Activated B cell treated with CpG ODN at 0.5 μM for 24 hours (primary cell): ENCODE data around the gene RPA1. TPM values are rescaled to one million over a fixed set of nuclear protein-coding genes. Genes with fewer than 3 reads are reported as not detected.

Experiments used
- ATAC-seq: fragments of 200-7000 bp; cut with Tn5 transposase; one replicate; pipeline ENCODE4 v1.10.0; 2021; ENCODE audit warnings: low read depth, mild to moderate bottlenecking, moderate library complexity
- CTCF ChIA-PET: fragments of 350-600 bp; sonication (Branson Sonifier 250); formaldehyde crosslinking; loops from one replicate; lab custom pipeline; 2021; ENCODE audit warnings: antibody characterized with exemption; lab: Charles Lee
- POLR2A ChIA-PET: fragments of 350-600 bp; sonication (Branson Sonifier 250); formaldehyde crosslinking; loops from one replicate; lab custom pipeline; 2021; ENCODE audit warnings: antibody characterized with exemption; lab: Charles Lee
- DNase-seq: peaks from one replicate; pipeline ENCODE4 v3.0.0; 2022
- H3K27ac Mint-ChIP-seq: one replicate; pipeline ENCODE4 v1.8.0; 2020; ENCODE audit warnings: mixed read lengths
- H3K27me3 Mint-ChIP-seq: one replicate; pipeline ENCODE4 v1.8.0; 2021; ENCODE audit warnings: mixed read lengths
- H3K36me3 Mint-ChIP-seq: one replicate; pipeline ENCODE4 v1.8.0; 2021; ENCODE audit warnings: low read depth, mixed read lengths
- H3K4me1 Mint-ChIP-seq: one replicate; pipeline ENCODE4 v1.8.0; 2021; ENCODE audit warnings: mixed read lengths
- H3K4me3 Mint-ChIP-seq: one replicate; pipeline ENCODE4 v1.8.0; 2020; ENCODE audit warnings: mild to moderate bottlenecking, mixed read lengths
- H3K9me3 Mint-ChIP-seq: one replicate; pipeline ENCODE4 v1.8.0; 2020; ENCODE audit warnings: mixed read lengths
- CTCF ChIP-seq: fragments of 200-600 bp; IDR thresholded peaks from one replicate; pipeline ENCODE4 v1.8.0; 2022; ENCODE audit warnings: antibody characterized with exemption, mild to moderate bottlenecking
- intact Hi-C: fragments of 100-400 bp; cut with micrococcal nuclease; formaldehyde crosslinking; loops from one replicate; pipeline ENCODE4 v1.15.1; 2024
- total RNA-seq: library from RNA; stranded (reverse); gene quantifications from 2 replicates; pipeline ENCODE4 v1.2.3, GENCODE V29; 2022

The RPA1 gene
- total RNA-seq, 1 donor from 2014 or later, result 99.8 TPM

GRCh38 chr17:1920948-1921351 lies 91.1 kb downstream of the RPA1 start:
- intact Hi-C loops, result no loop called here
- no peaks in the 10 kb centered on the region for H3K9me3 Mint-ChIP-seq
- ATAC-seq (no peak), DNase-seq (no peak)
- no peaks in the 10 kb centered on the region for H3K36me3 Mint-ChIP-seq
- no peaks in the 10 kb centered on the region for H3K27me3 Mint-ChIP-seq
- H3K4me3 Mint-ChIP-seq, result no peak overlapping the region
- no peak overlapping the region for H3K27ac Mint-ChIP-seq
- CTCF ChIA-PET, result no interaction called here
- TF ChIP-seq CTCF, result no peak
- peaks cover 2% of the 10 kb centered on the region for H3K4me1 Mint-ChIP-seq
- POLR2A ChIA-PET, result no interaction called here

- ChIA-PET POLR2A (no interaction called here), CTCF (no interaction called here)
- no peaks in the 10 kb centered on the region for H3K27me3 Mint-ChIP-seq
- TF ChIP-seq CTCF, result no peak
- H3K9me3 Mint-ChIP-seq, result no peaks in the 10 kb centered on the region
- H3K36me3 Mint-ChIP-seq, result no peaks in the 10 kb centered on the region
- intact Hi-C loops, result no loop called here
- DNase-seq, result no peak
- ATAC-seq, result no peak
- no peak overlapping the region for H3K27ac Mint-ChIP-seq
- H3K4me1 Mint-ChIP-seq, result no peaks in the 10 kb centered on the region
- no peak overlapping the region for H3K4me3 Mint-ChIP-seq
Measured at GRCh38 chr17:1928976-1929375, 99.2 kb downstream of the RPA1 start.

GRCh38 chr17:1930337-1930645 lies 100.5 kb downstream of the RPA1 start:
- Mint-ChIP-seq H3K4me1 (no peaks in the 10 kb centered on the region), H3K9me3 (no peaks in the 10 kb centered on the region), H3K36me3 (no peaks in the 10 kb centered on the region), H3K27ac (no peak overlapping the region), H3K4me3 (no peak overlapping the region), H3K27me3 (no peaks in the 10 kb centered on the region)
- DNase-seq (no peak), ATAC-seq (no peak)
- POLR2A ChIA-PET, result no interaction called here
- CTCF ChIA-PET, result no interaction called here
- intact Hi-C loops, result no loop called here
- TF ChIP-seq CTCF, result no peak

- no peaks in the 10 kb centered on the region for H3K27me3 Mint-ChIP-seq
- no peak for TF ChIP-seq CTCF
- H3K36me3 Mint-ChIP-seq, result no peaks in the 10 kb centered on the region
- ChIA-PET CTCF (no interaction called here), POLR2A (no interaction called here)
- ATAC-seq (no peak), DNase-seq (no peak)
- intact Hi-C loops, result no loop called here
- H3K9me3 Mint-ChIP-seq, result no peaks in the 10 kb centered on the region
- no peaks in the 10 kb centered on the region for H3K4me1 Mint-ChIP-seq
- no peak overlapping the region for H3K27ac Mint-ChIP-seq
- H3K4me3 Mint-ChIP-seq, result no peak overlapping the region
Measured at GRCh38 chr17:1931844-1932579, 102.2 kb downstream of the RPA1 start.

- no peaks in the 10 kb centered on the region for H3K36me3 Mint-ChIP-seq
- no peaks in the 10 kb centered on the region for H3K27me3 Mint-ChIP-seq
- H3K4me3 Mint-ChIP-seq, result no peak overlapping the region
- TF ChIP-seq CTCF, result no peak
- CTCF ChIA-PET, result no interaction called here
- ATAC-seq (no peak), DNase-seq (no peak)
- no peaks in the 10 kb centered on the region for H3K9me3 Mint-ChIP-seq
- no peak overlapping the region for H3K27ac Mint-ChIP-seq
- POLR2A ChIA-PET, result no interaction called here
- intact Hi-C loops, result no loop called here
- no peaks in the 10 kb centered on the region for H3K4me1 Mint-ChIP-seq
Measured at GRCh38 chr17:1933875-1934715, 104.3 kb downstream of the RPA1 start.
